HG03571 (cell line): Measurements from ENCODE around the gene TSPYL6.

Source experiments
- ATAC-seq: cut with Tn5 transposase; IDR thresholded peaks from one replicate; pipeline ENCODE4 v1.9.1; 2021; ENCODE audit not compliant: unreplicated experiment

The TSPYL6 gene

DNA sequence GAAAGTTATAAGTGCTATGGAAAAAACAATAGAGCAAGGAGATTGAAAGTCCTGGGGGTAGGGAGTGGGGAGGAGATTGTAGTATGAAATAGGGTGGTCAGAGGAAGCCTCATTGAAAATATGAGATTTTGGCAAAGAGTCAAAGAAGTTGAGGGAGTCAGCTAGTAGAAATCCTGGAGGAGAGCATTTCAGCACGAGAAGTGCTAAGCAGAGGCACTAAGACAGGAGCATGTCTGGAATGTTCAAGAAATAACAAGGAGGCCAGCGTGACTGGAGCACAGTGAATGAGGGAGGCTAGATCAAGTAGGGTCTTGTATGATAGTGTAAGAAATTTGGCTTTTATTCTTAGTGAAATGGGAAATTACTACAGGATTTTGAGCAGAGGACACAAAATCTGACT is 2.1 kb upstream of the TSPYL6 start:
- no peak for ATAC-seq

DNA sequence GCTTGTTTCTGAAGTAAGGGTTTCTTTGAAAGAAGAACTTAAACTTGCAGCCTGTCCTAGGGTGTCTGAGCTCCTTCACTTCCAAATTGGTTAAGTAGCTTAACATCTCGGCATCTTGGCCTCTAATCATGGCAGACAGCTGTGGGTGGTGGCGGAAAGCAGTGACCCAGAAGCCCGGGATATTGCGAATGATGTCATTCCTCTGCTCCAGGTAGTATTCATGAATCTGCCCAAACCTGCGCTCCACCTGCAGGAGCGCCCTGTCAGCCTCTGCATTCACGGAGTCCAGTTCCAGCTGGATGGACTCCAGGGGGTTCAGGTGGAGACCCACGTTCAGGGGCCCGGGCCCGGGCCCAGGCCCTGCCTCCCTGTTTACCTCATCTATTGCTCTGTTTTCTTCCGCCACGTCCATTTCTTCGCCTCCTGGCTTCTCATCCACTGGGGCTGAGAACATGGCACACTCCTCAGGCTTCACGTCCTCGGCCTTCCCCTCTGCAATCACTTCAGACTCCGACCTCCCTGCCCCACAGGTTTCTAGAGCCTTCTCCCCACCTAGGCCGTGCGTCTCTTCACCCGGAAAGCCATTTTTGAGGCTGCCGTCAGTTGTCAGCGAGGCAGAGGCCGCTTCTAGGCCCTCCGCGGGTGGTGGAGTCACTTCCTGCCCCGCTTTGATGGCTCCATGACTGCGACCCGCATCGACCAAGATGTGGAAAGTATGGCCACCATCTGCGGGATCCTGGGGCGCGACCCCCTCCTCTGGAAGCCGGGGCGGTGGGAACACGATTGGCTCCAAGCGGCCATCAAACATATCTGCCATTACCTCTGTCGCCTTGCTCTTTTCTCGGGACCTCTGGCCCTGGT is 569 bp downstream of the TSPYL6 start:
- ATAC-seq: no peak

- ATAC-seq: no peak
Observed at GRCh38 chr2:54254180-54254579, 1.8 kb downstream of the TSPYL6 start.

DNA sequence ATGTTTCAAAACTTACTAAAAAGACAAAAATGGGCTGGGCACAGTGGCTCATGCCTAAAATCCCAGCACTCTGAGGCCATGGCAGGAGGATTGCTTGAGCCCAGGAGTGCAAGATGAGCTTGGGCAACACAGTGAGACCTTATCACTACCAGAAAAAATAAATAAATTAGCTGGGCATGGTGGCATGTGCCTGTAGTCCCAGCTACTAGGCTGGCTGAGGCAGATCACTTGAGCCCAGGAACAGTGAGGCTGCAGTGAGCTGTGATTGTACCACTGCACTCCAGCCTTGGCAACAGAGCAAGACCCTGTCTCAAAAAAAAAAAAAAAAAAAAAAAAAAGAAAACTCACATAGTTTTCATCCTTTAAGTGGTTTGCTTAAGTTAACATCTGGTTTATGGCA is 6.4 kb downstream of the TSPYL6 start:
- ATAC-seq: no peak

DNA sequence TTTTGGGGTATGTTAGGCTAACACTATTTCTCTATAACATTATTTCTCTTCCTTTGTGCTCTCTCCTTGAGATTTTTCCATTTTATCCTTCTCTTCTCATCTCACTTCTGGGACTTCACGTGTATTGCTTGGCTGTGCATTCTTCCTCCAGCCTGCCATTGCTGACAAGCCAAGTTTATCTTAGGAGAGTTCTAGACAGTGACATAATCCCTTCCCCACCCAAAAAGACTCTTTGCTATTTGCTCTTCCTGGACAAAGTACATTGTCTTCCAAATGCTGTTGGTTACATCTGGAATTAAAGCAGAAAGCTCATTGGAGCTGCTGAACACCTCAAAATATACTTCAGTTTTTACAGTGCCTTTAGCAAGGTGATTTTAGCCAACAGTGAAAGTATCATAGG is 8.9 kb downstream of the TSPYL6 start:
- ATAC-seq: no peak

DNA sequence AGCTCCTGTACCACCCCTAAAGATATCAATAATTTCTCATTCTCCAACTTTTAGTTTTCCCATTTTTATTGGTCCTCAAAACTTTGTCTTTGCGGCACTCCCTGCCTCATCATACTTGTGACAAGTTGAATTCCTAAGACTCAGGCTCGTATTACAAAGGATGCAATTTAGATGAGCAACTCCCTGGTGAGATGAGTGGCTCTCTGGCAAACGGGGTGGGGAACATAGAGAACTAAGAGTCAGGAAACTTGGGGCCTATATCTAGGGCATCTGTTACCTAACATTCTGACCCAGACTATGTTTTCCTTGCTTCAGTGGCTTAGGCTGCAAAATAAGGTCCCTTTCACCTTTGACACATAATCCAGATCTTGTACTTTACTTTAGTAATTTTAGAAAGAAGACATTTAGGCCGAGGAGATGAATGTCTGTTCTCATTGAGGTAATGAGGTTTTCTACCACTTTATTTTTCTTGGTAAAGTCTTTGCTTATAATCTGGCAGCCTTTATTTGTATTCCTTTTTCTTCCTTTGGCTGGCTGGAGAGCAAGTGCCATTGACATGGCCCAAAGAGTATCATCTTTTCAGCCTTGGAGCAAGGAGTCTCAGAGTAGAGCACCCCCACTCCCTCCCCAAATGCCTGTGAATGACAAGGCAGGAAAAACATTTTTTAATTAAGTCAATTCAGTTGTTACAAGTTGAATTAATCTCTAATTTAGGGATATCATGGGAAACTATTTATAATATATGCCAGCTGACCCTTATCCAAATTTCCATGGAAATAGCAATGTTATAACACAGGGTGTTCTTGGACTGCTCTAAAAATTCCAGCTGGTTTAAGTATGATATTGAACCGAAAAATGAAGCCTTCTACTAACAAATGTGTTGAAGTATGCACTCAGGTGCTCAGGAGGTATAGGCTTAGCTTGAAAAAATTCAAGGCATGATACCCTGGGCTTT is 15.2 kb downstream of the TSPYL6 start:
- ATAC-seq: no peak

- no peak for ATAC-seq
Observed at GRCh38 chr2:54239427-54239826, 16.6 kb downstream of the TSPYL6 start.

DNA sequence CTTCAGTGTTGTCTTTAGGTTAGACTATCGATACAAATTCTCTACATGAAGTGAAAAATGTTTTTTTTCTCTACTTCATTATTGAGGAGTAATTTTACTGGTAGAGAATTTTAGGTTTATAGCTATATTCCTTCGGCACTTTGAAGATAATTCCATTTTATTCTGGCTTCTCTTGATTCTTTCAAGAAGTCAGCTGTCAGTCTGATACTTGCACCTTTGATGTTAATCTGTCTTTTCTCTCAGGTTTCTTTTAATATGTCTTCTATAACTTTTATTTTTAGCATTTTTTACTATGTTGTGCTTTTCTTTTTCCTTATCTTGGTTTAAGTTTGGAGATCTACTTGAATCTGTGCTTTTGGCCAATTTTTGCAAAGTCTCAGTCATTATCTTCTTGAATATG is 18.6 kb downstream of the TSPYL6 start:
- no peak for ATAC-seq

DNA sequence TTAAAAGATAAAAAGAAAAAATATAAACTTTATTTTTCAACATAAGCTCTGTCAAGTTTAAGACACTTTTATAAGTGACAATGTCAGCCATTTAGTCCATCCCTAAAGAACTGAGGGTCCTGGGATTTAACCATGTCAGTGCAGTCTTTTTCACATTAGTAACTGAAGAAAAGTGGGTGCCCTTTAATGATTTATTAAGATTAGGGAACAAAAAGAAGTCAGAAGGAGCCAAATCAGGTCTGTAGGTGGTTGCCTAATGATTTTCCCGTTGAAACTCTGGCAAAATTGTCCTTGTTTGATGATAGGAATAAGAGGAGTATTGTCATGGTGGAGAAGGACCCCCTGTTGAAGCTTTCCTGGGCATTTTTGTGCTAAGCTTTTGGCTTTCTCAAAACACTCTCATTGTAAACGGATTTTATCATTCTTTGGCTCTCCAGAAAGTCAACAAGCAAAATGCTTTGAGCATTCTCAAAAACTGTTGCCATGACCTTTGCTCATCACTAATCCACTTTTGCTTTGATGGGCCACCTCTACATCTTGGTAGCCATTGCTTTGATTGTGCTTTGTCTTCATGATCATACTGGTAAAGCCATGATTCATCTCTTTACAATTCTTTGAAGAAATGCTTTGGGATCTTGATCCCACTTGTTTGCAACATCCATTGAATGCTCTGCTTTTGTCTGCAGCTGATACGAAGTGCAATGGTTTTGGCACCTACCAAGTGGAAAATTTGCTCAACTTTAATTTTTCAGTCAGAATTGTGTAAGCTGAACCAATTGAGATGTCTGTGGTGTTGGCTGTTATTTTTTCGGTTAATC is 22.0 kb downstream of the TSPYL6 start:
- ATAC-seq: no peak

- ATAC-seq: no peak
Observed at GRCh38 chr2:54228945-54229344, 27.1 kb downstream of the TSPYL6 start.

DNA sequence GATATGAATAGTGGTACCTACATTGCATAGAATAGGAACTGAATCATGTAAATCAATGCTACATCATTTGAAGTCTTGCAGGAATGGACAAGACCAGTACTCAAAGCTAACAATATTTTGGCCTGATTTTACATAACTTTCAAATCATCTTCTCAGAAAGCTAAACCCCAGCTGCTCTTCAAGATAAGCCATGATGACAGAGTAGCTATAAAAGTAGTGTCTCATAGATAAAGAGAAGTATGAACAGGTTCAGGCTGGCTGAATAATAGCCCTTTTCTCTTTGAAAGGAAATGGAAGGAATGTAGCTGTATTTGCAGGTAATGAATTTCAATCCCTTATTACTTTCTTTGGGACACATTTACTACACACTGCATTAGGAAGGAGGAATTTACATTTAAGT is 28.2 kb downstream of the TSPYL6 start:
- no peak for ATAC-seq

- ATAC-seq: no peak
Observed at GRCh38 chr2:54226260-54226659, 29.8 kb downstream of the TSPYL6 start.

DNA sequence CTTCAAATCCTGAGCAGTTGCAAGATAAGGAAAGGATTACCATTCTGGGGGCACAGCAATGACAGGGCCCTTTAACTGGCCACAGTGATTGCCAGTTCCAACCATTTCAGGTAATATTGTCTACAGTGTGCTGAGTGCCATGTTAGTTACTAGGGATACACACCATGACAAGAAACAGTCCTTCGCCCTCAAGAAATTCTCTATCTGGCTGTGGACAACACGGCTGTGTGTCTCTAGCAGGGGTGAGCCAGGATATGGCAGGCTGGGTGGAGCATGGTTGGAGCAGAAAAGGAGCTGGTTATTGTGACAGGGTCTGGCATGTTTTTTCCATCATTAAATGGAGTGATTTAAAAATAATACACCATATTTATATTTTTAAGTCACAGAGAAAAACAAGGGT is 31.0 kb downstream of the TSPYL6 start:
- ATAC-seq: no peak

- no peak for ATAC-seq
Observed at GRCh38 chr2:54213082-54213481, 42.9 kb downstream of the TSPYL6 start.

- ATAC-seq: no peak
Observed at GRCh38 chr2:54212456-54212855, 43.6 kb downstream of the TSPYL6 start.

DNA sequence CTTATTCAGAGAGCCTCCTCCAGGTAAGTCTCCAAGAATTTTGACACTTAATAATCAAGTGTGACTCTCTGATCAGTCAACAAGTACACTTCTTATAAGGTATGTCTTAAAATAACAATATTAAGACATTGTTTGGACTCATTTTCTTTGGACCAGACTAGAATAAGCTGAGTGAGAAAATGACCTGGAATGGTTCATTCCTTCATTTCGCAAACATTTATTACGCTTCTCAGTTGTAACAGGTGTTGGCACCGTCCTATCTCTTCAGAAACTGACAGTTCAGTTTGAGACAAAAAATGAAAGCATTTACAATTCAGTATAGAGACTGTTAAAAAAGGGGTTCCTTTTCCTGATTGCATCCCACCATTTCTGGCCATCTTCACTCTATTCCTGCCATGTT is 46.6 kb downstream of the TSPYL6 start:
- no peak for ATAC-seq

- no peak for ATAC-seq
Observed at GRCh38 chr2:54208364-54209240, 47.4 kb downstream of the TSPYL6 start.

GRCh38 chr2:54207666-54208195 is 48.3 kb downstream of the TSPYL6 start:
- ATAC-seq: no peak

- no peak for ATAC-seq
Observed at GRCh38 chr2:54206596-54206995, 49.4 kb downstream of the TSPYL6 start.

- no peak for ATAC-seq
Observed at GRCh38 chr2:54204476-54204875, 51.6 kb downstream of the TSPYL6 start.
